GM10266 (cell line): ENCODE results near the gene UBR4.

ENCODE experiments used
- DNase-seq: peaks from one replicate; pipeline ENCODE4 v3.0.0; 2012; ENCODE audit errors: extremely low spot score
- CTCF ChIP-seq: IDR thresholded peaks from 2 replicates; pipeline ENCODE4 v1.5.1; 2012; ENCODE audit warnings: mild to moderate bottlenecking, low read depth; ENCODE audit not compliant: control insufficient read depth, insufficient read depth; ENCODE audit errors: missing control alignments

Gene UBR4

GRCh38 chr1:19084206-19084738 lies 125.8 kb downstream of the UBR4 start:
- DNase-seq = no peak
- TF ChIP-seq CTCF = no peak

- no peak for DNase-seq
- no peak for TF ChIP-seq CTCF
Measured at GRCh38 chr1:19083081-19083480, 127.0 kb downstream of the UBR4 start.

- DNase-seq = no peak
- TF ChIP-seq CTCF = no peak
Measured at GRCh38 chr1:19081218-19081893, 128.7 kb downstream of the UBR4 start.

- DNase-seq = no peak
- no peak for TF ChIP-seq CTCF
Measured at GRCh38 chr1:19080721-19081120, 129.3 kb downstream of the UBR4 start.

- DNase-seq = no peak
- TF ChIP-seq CTCF = no peak
Measured at GRCh38 chr1:19079541-19080472, 130.3 kb downstream of the UBR4 start.

GRCh38 chr1:19078536-19078935 lies 131.5 kb downstream of the UBR4 start:
- DNase-seq = no peak
- no peak for TF ChIP-seq CTCF
